Activated CD4-positive, alpha-beta memory T cell treated with anti-CD3 and anti-CD28 coated beads, Interleukin-2, amount 10 ng/mL, durations not matched to agents 7 days and 5 days (primary cell): ENCODE measurements around the gene IMPA2. TPM values are rescaled to one million over a fixed set of nuclear protein-coding genes. Genes with fewer than 3 reads are reported as not detected.

ENCODE experiments used
- CTCF ChIA-PET: fragments of 350-600 bp; sonication (Branson Sonifier 250); formaldehyde crosslinking; loops from one replicate; lab custom pipeline; 2021; ENCODE audit warnings: antibody characterized with exemption, inconsistent platforms; lab: Charles Lee
- POLR2A ChIA-PET: fragments of 350-600 bp; sonication (Branson Sonifier 250); formaldehyde crosslinking; loops from one replicate; lab custom pipeline; 2021; ENCODE audit warnings: antibody characterized with exemption; lab: Charles Lee
- DNase-seq: peaks from one replicate; pipeline ENCODE4 v3.0.0-alpha.2; 2020
- H3K27ac Mint-ChIP-seq: one replicate; pipeline ENCODE4 v1.8.0; 2021; ENCODE audit warnings: mild to moderate bottlenecking, mixed read lengths
- H3K27me3 Mint-ChIP-seq: one replicate; pipeline ENCODE4 v1.8.0; 2021; ENCODE audit warnings: mixed read lengths
- H3K36me3 Mint-ChIP-seq: one replicate; pipeline ENCODE4 v1.8.0; 2021; ENCODE audit warnings: low read depth, mixed read lengths
- H3K4me1 Mint-ChIP-seq: one replicate; pipeline ENCODE4 v1.8.0; 2021; ENCODE audit warnings: mixed read lengths
- H3K4me3 Mint-ChIP-seq: one replicate; pipeline ENCODE4 v1.8.0; 2021; ENCODE audit warnings: mild to moderate bottlenecking, mixed read lengths
- H3K9me3 Mint-ChIP-seq: one replicate; pipeline ENCODE4 v1.8.0; 2021; ENCODE audit warnings: mixed read lengths
- total RNA-seq, 2 experiments: library from RNA; stranded (reverse); gene quantifications; one replicate each; pipeline ENCODE4 v1.2.3, GENCODE V29; 2021

The IMPA2 gene
- total RNA-seq, 2 experiments from 2014 or later = 12.6 to 15.4 TPM

GRCh38 chr18:12029786-12030584 lies 48.7 kb downstream of the IMPA2 start:
- DNase-seq = no peak
- ChIA-PET CTCF (interaction anchor here (1.4 to 2.8 kb wide), 2 partner anchors 9 to 34 kb away, joined by 3 to 10 read pairs; no protein-coding TSS in a partner anchor), POLR2A (no interaction called here)
- Mint-ChIP-seq H3K9me3 (no peaks in the 10 kb centered on the region), H3K4me3 (no peak overlapping the region), H3K4me1 (peaks cover 3% of the 10 kb centered on the region), H3K27me3 (no peaks in the 10 kb centered on the region), H3K27ac (no peak overlapping the region), H3K36me3 (no peaks in the 10 kb centered on the region)

GRCh38 chr18:12030670-12031069 lies 49.4 kb downstream of the IMPA2 start:
- DNase-seq = no peak
- Mint-ChIP-seq H3K4me1 (peaks cover 3% of the 10 kb centered on the region), H3K9me3 (no peaks in the 10 kb centered on the region), H3K27me3 (no peaks in the 10 kb centered on the region), H3K4me3 (no peak overlapping the region), H3K36me3 (no peaks in the 10 kb centered on the region), H3K27ac (no peak overlapping the region)
- CTCF ChIA-PET = interaction anchor here (1.1 to 2.8 kb wide), 2 partner anchors 8 to 13 kb away, joined by 4 to 10 read pairs; no protein-coding TSS in a partner anchor
- POLR2A ChIA-PET = no interaction called here

- POLR2A ChIA-PET = no interaction called here
- CTCF ChIA-PET = interaction anchor here (1.0 to 1.1 kb wide), 2 partner anchors 13 to 376 kb away, joined by 3 to 4 read pairs; no protein-coding TSS in a partner anchor
- Mint-ChIP-seq H3K36me3 (no peaks in the 10 kb centered on the region), H3K4me1 (peaks cover 3% of the 10 kb centered on the region), H3K9me3 (no peaks in the 10 kb centered on the region), H3K27me3 (no peaks in the 10 kb centered on the region), H3K4me3 (no peak overlapping the region), H3K27ac (no peak overlapping the region)
- DNase-seq = no peak
Measured at GRCh38 chr18:12031181-12031580, 49.9 kb downstream of the IMPA2 start.

GRCh38 chr18:12031846-12032245 lies 50.5 kb downstream of the IMPA2 start:
- H3K36me3 Mint-ChIP-seq = no peaks in the 10 kb centered on the region
- no peaks in the 10 kb centered on the region for H3K27me3 Mint-ChIP-seq
- CTCF ChIA-PET = interaction anchor here (1.0 to 1.1 kb wide), 2 partner anchors 14 to 376 kb away, joined by 3 to 4 read pairs; no protein-coding TSS in a partner anchor
- no peak overlapping the region for H3K27ac Mint-ChIP-seq
- H3K9me3 Mint-ChIP-seq = no peaks in the 10 kb centered on the region
- peaks cover 3% of the 10 kb centered on the region for H3K4me1 Mint-ChIP-seq
- POLR2A ChIA-PET = no interaction called here
- DNase-seq = no peak
- H3K4me3 Mint-ChIP-seq = no peak overlapping the region

- Mint-ChIP-seq H3K27ac (no peak overlapping the region), H3K9me3 (no peaks in the 10 kb centered on the region), H3K27me3 (no peaks in the 10 kb centered on the region), H3K4me3 (no peak overlapping the region), H3K4me1 (peaks cover 5% of the 10 kb centered on the region), H3K36me3 (no peaks in the 10 kb centered on the region)
- POLR2A ChIA-PET = interaction anchor here (0.6 kb wide), 1 partner anchor 1754 kb away, joined by 3 read pairs; no protein-coding TSS in a partner anchor
- DNase-seq = no peak
- CTCF ChIA-PET = no interaction called here
Measured at GRCh38 chr18:12032786-12033642, 51.7 kb downstream of the IMPA2 start.

- H3K9me3 Mint-ChIP-seq = no peaks in the 10 kb centered on the region
- peaks cover 6% of the 10 kb centered on the region for H3K4me1 Mint-ChIP-seq
- no peaks in the 10 kb centered on the region for H3K36me3 Mint-ChIP-seq
Measured at GRCh38 chr18:12033643-12034025, 52.3 kb downstream of the IMPA2 start.

GRCh38 chr18:12034241-12035100 lies 53.2 kb downstream of the IMPA2 start:
- Mint-ChIP-seq H3K4me3 (no peak overlapping the region), H3K4me1 (peaks cover 6% of the 10 kb centered on the region), H3K27me3 (no peaks in the 10 kb centered on the region), H3K9me3 (no peaks in the 10 kb centered on the region), H3K27ac (no peak overlapping the region), H3K36me3 (no peaks in the 10 kb centered on the region)
- ChIA-PET POLR2A (no interaction called here), CTCF (no interaction called here)
- DNase-seq = no peak

More at GRCh38 chr18:12033643-12034025, 52.3 kb downstream of the IMPA2 start:
- ChIA-PET POLR2A (no interaction called here), CTCF (no interaction called here)
- Mint-ChIP-seq H3K27me3 (no peaks in the 10 kb centered on the region), H3K4me3 (no peak overlapping the region), H3K27ac (no peak overlapping the region)
- no peak for DNase-seq

- CTCF ChIA-PET = no interaction called here
- no peaks in the 10 kb centered on the region for H3K36me3 Mint-ChIP-seq
- H3K27me3 Mint-ChIP-seq = no peaks in the 10 kb centered on the region
- POLR2A ChIA-PET = no interaction called here
- peaks cover 6% of the 10 kb centered on the region for H3K4me1 Mint-ChIP-seq
- H3K4me3 Mint-ChIP-seq = no peak overlapping the region
- DNase-seq = no peak
- H3K27ac Mint-ChIP-seq = no peak overlapping the region
- H3K9me3 Mint-ChIP-seq = no peaks in the 10 kb centered on the region
Measured at GRCh38 chr18:12035481-12035880, 54.2 kb downstream of the IMPA2 start.

- CTCF ChIA-PET = interaction anchor here (4.2 kb wide), 1 partner anchor 97 kb away, joined by 80 read pairs; no protein-coding TSS in a partner anchor
Measured at GRCh38 chr18:12036201-12036751, 55.0 kb downstream of the IMPA2 start.

GRCh38 chr18:12038082-12038638 lies 56.9 kb downstream of the IMPA2 start:
- Mint-ChIP-seq H3K9me3 (no peaks in the 10 kb centered on the region), H3K27me3 (no peaks in the 10 kb centered on the region), H3K27ac (no peak overlapping the region), H3K4me1 (peaks cover 20% of the 10 kb centered on the region), H3K4me3 (peak overlapping the region; percentile 29), H3K36me3 (no peaks in the 10 kb centered on the region)
- DNase-seq = peak; percentile 19
- CTCF ChIA-PET = interaction anchor here (0.9 to 4.2 kb wide), 15 partner anchors 9 to 383 kb away, joined by 3 to 80 read pairs (median 5); partner anchors contain the start of gene IMPA2
- POLR2A ChIA-PET = no interaction called here

More at GRCh38 chr18:12036201-12036751, 55.0 kb downstream of the IMPA2 start:
- no peak overlapping the region for H3K27ac Mint-ChIP-seq
- H3K36me3 Mint-ChIP-seq = no peaks in the 10 kb centered on the region
- H3K9me3 Mint-ChIP-seq = no peaks in the 10 kb centered on the region
- no peaks in the 10 kb centered on the region for H3K27me3 Mint-ChIP-seq
- H3K4me3 Mint-ChIP-seq = no peak overlapping the region
- no peak for DNase-seq
- peaks cover 9% of the 10 kb centered on the region for H3K4me1 Mint-ChIP-seq
- POLR2A ChIA-PET = no interaction called here

- H3K36me3 Mint-ChIP-seq = no peaks in the 10 kb centered on the region
- CTCF ChIA-PET = interaction anchor here (0.9 to 4.2 kb wide), 16 partner anchors 9 to 384 kb away, joined by 3 to 80 read pairs (median 4); partner anchors contain the start of gene IMPA2
- no peak overlapping the region for H3K27ac Mint-ChIP-seq
- POLR2A ChIA-PET = interaction anchor here (1.1 kb wide), 1 partner anchor 92 kb away, joined by 3 read pairs; no protein-coding TSS in a partner anchor
- H3K4me1 Mint-ChIP-seq = peaks cover 20% of the 10 kb centered on the region
- peak overlapping the region; percentile 33 for H3K4me3 Mint-ChIP-seq
- no peaks in the 10 kb centered on the region for H3K9me3 Mint-ChIP-seq
- no peaks in the 10 kb centered on the region for H3K27me3 Mint-ChIP-seq
- DNase-seq = peak; percentile 74
Measured at GRCh38 chr18:12038639-12039539, 57.6 kb downstream of the IMPA2 start.
